ENCODE data around the gene ATP8B3.
A peak's percentile ranks its signal among the peaks of the same experiment; 100 is the strongest.

The ATP8B3 gene

GRCh38 chr19:1811942-1812425 is at the start of gene ATP8B3:
Gene ATP8B3, minus strand, starts transcription at chr19:1812276. Its CDS starts 540 bp downstream, at chr19:1811736.
- no peak for FAIRE-seq
- DNase-seq (ENCODE audit: extremely low spot score, insufficient read length, low read depth), result peak; percentile 100

GRCh38 chr19:1861599-1862031 is 49.5 kb upstream of the ATP8B3 start:
- FAIRE-seq (peak; percentile 36), DNase-seq (ENCODE audit: extremely low spot score, insufficient read length, low read depth) (no peak)

DNA sequence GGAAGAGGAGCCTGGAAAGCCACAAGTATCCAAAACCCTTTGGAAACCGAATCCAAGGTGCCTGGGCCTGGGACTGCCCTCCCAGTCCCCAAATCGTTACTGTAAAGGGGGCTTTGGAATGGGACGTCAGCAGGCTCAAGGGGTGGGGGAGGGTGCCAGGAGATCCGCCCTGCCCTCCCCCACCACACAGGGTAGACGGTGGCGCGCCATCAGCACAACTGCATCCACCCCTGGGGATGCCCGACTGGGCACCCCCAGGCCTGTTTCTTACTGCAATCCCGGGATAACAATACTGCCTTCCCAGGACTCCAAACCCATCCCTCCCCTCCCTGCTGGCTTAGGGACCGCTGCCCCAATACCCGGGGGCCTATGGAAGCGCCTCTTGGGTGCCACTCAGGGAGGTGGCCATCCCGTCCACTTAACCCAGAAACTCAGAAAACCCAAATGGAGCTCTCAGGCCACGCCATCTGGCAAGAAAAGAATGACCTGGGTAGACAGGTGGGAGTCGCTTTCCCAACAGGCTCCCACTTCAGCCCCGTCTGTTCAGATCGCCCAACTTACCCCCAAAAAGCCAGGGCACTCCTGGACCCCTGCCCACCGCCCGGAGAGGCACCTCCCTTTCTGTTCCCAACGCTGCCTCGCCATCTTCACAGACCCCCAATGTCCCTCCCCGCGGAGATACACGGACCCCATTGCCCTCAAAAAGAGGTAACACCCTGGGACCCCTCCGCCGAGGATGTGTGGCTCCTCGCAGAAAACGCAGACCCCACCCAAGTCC is 48.9 kb upstream of the ATP8B3 start:
- no peak for FAIRE-seq
- DNase-seq (ENCODE audit: extremely low spot score, insufficient read length, low read depth), result no peak

DNA sequence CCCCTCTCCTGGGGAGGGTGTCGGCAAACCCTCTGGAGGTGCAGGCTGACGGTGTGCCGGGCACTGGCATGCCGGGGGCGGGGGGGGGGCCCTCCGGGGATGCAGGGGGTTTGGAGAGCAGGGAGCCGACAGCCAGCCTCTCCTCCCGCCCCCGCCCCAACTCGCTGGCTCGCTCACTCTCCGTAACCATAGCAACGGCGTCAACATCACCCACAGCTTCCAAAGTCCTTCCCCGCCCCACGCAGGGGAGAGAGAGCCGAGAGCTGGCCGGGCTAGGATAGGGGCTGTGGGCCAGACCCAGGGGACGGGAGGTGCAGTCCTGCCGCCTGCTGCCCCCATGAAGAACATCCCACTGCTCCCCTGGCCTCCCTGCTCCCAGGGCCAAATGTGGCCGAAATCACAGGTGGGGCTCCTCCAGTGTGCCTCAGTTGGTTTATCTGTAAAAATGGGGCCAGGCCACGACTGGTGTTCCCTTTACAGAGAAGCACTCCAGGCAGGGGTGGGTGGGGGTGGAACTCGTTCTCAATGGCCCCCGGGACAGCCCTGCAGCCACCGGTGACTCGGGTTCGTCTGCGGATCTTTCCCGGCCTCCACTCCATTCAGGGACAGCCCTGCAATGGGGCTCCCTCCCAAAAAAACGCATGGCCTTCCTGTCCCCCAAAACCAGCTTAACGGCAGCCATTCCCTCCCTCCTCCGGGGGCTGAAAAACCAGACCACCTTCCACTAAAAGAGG is 48.1 kb upstream of the ATP8B3 start:
- DNase-seq (ENCODE audit: extremely low spot score, insufficient read length, low read depth) (no peak), FAIRE-seq (no peak)

DNA sequence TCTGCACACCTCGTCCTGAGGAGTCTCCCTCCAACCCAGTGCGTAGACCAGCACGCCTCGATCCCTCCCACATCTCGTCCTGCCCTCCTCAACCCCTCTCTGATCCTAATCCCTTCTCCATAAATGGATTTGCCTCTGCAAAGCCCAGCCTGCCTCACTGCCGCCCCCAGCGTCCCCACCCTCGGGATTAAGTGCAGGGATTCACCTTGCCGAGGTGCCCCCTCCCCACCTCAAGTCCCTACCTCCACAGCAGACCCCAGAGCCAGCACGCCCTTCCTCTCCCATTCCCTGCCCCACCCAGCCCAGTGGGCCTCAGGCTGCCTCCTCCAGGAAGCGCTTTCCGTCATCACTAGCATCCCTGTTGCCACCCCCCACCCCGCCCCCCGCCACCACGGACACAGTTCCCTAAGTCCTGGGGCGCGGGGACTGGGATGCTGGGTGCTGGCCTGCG is 47.3 kb upstream of the ATP8B3 start:
- no peak for FAIRE-seq
- DNase-seq (ENCODE audit: extremely low spot score, insufficient read length, low read depth), result no peak

- no peak for DNase-seq (ENCODE audit: extremely low spot score, insufficient read length, low read depth)
- no peak for FAIRE-seq
These were observed 46.5 kb upstream of the ATP8B3 start for GRCh38 chr19:1858412-1859081.

DNA sequence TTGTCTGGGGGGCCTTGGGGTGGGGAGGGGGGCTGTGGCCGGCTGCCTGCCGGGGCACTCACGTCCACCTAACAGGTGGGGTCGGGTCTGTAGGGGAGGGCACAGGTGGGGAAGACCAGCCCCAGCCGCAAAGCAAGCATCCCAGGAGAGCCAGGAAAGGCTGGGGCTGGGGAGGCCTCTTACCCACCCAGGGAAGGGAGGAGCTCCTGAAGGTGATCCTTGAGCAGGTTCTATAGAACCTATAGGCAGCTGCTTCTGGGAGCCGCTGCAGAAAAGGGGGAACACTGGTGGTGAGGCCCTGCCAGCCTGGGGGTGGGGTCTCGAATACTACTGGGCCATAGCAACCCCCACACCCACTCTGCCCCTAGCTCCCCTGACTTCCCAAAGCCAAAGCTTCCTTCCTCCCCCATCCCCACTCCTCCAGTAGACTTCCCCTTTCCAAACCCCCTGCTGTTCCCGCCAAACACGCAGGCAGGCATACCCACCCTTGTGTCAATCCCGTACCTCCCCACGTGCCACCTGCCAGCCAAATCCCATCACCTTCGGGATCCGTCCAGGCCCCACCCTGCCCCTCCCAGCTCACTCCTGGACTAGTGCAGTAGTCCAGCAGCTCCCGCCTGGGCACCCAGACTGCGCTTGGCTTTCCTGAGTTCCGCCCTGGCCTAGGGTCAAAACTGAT is 45.7 kb upstream of the ATP8B3 start:
- no peak for DNase-seq (ENCODE audit: extremely low spot score, insufficient read length, low read depth)
- FAIRE-seq, result no peak

GRCh38 chr19:1856698-1857603 is 44.9 kb upstream of the ATP8B3 start:
- DNase-seq (ENCODE audit: extremely low spot score, insufficient read length, low read depth) (no peak), FAIRE-seq (peak; percentile 80)

GRCh38 chr19:1856345-1856697 is 44.2 kb upstream of the ATP8B3 start:
- no peak for DNase-seq (ENCODE audit: extremely low spot score, insufficient read length, low read depth)
- FAIRE-seq, result no peak

DNA sequence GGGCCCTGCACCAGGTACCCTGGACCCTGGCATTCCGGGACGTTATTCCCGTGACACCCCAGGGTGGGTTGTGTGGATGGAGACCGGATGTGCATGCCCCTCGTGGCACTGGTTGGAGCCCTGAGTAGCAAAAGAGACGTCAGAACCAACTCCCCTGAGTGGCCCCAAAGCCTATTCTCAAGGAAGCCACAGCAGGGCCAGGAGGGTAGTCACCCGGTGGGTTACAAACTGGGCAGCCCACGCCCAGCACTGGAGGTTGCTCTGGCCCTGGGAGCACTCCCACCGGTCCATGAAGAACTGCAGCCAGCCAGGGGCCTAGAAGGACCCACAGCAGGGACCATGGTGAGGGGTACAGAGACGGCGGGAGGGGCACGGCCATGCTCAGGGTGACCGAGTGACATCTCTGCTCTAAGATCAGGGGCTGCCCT is 43.8 kb upstream of the ATP8B3 start:
- no peak for FAIRE-seq
- no peak for DNase-seq (ENCODE audit: extremely low spot score, insufficient read length, low read depth)

GRCh38 chr19:1855040-1855827 is 43.2 kb upstream of the ATP8B3 start:
- FAIRE-seq, result peak; percentile 94
- peak; percentile 77 for DNase-seq (ENCODE audit: extremely low spot score, insufficient read length, low read depth)

DNA sequence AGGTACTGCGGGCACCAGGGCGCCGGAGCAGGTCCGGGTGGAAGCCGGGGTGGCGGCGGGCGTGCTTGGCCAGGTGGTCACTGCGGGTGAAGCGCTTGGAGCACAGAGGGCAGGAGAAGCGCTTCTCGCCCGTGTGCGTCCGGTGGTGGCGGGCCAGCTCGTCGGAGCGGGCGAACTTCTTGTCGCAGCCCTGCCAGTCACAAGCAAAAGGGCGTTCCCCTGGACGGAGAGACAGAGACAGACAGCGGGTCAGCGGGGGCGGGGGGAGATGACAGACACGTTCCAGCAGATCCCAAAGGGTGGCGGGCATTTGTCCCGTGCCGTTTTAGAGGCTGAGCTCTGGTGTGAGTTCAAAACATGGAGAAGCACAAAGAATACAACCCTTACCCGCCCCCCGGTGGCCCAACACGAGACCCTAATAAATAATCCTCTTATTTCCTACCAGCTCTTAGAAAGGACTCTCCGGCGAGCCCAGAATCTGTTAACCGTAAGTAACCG is 42.5 kb upstream of the ATP8B3 start:
- no peak for FAIRE-seq
- no peak for DNase-seq (ENCODE audit: extremely low spot score, insufficient read length, low read depth)

DNA sequence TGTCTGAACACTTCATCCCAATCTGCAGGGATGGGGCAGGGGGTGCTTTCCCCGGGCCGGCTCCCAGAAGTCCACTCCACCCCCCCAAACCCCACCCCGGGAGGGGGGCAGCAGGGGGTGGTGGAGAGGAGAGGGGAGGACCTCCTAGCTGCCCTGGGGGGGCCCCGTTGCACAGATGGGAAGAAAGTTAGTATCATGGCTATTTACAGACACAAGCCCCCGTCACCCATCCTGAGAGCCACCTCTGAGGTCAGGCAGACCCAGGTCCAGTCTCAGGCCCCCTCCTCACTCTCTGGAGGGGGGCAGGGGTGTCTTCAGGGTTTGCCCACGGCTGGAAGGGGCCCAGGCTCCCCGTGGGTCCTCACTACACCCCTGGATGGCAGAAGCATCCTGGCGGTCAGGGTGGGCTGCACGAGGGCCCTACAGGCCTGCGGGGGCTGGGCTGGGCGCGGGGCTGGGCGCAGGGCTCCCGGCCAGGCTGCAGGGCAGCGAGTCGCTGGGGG is 42.0 kb upstream of the ATP8B3 start:
- FAIRE-seq (no peak), DNase-seq (ENCODE audit: extremely low spot score, insufficient read length, low read depth) (no peak)

GRCh38 chr19:1853295-1854038 is 41.4 kb upstream of the ATP8B3 start:
- DNase-seq (ENCODE audit: extremely low spot score, insufficient read length, low read depth) (no peak), FAIRE-seq (peak; percentile 88)

GRCh38 chr19:1852581-1853128 is 40.6 kb upstream of the ATP8B3 start:
- FAIRE-seq (no peak), DNase-seq (ENCODE audit: extremely low spot score, insufficient read length, low read depth) (no peak)

- FAIRE-seq, result no peak
These were observed 39.8 kb upstream of the ATP8B3 start for GRCh38 chr19:1851654-1852580.

More at GRCh38 chr19:1851654-1852580, 39.8 kb upstream of the ATP8B3 start:
- DNase-seq (ENCODE audit: extremely low spot score, insufficient read length, low read depth), result no peak

Data from GM18507 (cell line).